Lower leg skin (tissue), 4 donors: ENCODE data around the gene TBC1D10B. TPM values are rescaled to one million over a fixed set of nuclear protein-coding genes. Genes with fewer than 3 reads are reported as not detected.

Source experiments
- DNase-seq, 2 donors: peaks; one replicate each; pipeline ENCODE4 v3.0.0-alpha.2; 2019; ENCODE audit warnings: low spot score in 2 of 2
- H3K4me3 ChIP-seq: fragments of 200-600 bp; sonication (generic); 2 replicates; pipeline ENCODE4 v1.5.1; 2017; ENCODE audit warnings: mild to moderate bottlenecking, low read depth; ENCODE audit not compliant: poor library complexity, severe bottlenecking
- POLR2A ChIP-seq, 2 donors: fragments of 450-650 bp; IDR thresholded peaks; one replicate each; pipeline ENCODE4 v1.6.1; 2016 to 2017; ENCODE audit warnings: antibody characterized with exemption in 2 of 2, mild to moderate bottlenecking in 1 of 2, moderate library complexity in 1 of 2
- WGBS, 2 donors: methylation state at CpG; one replicate each; pipeline ENCODE4 v1.1.5; 2018; 5-methylcytosine and 5-hydroxymethylcytosine counted together
- intact Hi-C: fragments of 100-400 bp; cut with DNase I; formaldehyde crosslinking; loops from one replicate; pipeline ENCODE4 v1.15.0; 2023; ENCODE audit warnings: low total_unique reads
- total RNA-seq, 4 donors: library from RNA; depleted of rRNA; stranded (reverse); fragments of >200 nt; gene quantifications; one replicate each; pipeline ENCODE4 v1.1.0, GENCODE V29; 2016
- TF ChIP-seq, protein P1 (sequence below), 3 donors: fragments of 450-650 bp; IDR thresholded peaks; one replicate each; pipeline ENCODE4 v1.5.1; 2016; ENCODE audit warnings: antibody characterized with exemption in 3 of 3, mild to moderate bottlenecking in 3 of 3, moderate library complexity in 2 of 3

The TBC1D10B gene
- total RNA-seq, 4 donors from 2014 or later: 33.2 to 51.8 (median 41.9) TPM

GRCh38 chr16:30354423-30355143 is 15.7 kb downstream of the TBC1D10B start:
- DNase-seq: no peak
- WGBS, 2 donors: 1 to 2% methylated on average over 29 of the region's 36 CpGs
- intact Hi-C loops: no loop called here
- H3K4me3 ChIP-seq: peak overlapping the region; percentile 71
- TF ChIP-seq POLR2A (IDR thresholded peaks at IDR 0.05): no peak
- TF ChIP-seq, protein P1, sequence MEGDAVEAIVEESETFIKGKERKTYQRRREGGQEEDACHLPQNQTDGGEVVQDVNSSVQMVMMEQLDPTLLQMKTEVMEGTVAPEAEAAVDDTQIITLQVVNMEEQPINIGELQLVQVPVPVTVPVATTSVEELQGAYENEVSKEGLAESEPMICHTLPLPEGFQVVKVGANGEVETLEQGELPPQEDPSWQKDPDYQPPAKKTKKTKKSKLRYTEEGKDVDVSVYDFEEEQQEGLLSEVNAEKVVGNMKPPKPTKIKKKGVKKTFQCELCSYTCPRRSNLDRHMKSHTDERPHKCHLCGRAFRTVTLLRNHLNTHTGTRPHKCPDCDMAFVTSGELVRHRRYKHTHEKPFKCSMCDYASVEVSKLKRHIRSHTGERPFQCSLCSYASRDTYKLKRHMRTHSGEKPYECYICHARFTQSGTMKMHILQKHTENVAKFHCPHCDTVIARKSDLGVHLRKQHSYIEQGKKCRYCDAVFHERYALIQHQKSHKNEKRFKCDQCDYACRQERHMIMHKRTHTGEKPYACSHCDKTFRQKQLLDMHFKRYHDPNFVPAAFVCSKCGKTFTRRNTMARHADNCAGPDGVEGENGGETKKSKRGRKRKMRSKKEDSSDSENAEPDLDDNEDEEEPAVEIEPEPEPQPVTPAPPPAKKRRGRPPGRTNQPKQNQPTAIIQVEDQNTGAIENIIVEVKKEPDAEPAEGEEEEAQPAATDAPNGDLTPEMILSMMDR (IDR thresholded peaks at IDR 0.05): no peak

DNA sequence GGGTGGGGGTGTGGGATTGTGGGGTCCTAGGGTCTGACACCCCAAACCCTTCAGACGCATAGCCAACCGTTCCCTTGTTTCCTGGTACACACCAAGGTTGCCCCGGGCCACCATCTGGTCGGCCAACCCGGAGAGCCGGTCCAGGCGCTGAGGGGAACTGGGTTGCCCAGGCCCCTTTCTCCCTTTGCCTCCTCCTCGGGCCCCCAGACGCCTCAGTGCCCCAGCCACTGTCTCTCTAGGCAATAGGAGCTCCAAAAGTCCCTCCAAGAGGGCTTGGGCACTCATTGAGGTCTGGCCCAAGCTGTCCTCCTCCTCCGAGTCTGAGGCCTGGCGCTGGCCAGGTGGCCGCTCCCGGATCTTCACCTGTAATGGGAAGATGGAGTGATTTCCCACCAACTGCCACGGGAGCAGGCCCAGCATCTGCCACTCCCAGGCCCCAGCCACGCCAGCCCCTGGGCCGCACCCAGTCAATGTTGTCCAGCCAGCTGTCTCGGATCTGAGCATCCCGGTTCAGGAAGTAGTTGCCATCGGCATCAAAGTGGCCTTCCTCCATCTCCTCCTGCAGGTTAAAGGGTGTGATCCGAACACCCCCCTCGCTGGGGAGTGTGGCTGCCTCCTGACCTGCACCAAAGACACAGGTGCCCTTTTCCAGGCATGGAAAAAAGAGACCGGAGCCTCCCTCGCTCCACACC is 16.7 kb downstream of the TBC1D10B start:
- WGBS, 2 donors: 86 to 89% methylated on average over 17 to 23 of the region's 23 CpGs
- no peak for DNase-seq
- no peak overlapping the region for H3K4me3 ChIP-seq
- TF ChIP-seq, protein P1 (IDR thresholded peaks at IDR 0.05): no peak
- TF ChIP-seq POLR2A (IDR thresholded peaks at IDR 0.05): no peak
- intact Hi-C loops: no loop called here

DNA sequence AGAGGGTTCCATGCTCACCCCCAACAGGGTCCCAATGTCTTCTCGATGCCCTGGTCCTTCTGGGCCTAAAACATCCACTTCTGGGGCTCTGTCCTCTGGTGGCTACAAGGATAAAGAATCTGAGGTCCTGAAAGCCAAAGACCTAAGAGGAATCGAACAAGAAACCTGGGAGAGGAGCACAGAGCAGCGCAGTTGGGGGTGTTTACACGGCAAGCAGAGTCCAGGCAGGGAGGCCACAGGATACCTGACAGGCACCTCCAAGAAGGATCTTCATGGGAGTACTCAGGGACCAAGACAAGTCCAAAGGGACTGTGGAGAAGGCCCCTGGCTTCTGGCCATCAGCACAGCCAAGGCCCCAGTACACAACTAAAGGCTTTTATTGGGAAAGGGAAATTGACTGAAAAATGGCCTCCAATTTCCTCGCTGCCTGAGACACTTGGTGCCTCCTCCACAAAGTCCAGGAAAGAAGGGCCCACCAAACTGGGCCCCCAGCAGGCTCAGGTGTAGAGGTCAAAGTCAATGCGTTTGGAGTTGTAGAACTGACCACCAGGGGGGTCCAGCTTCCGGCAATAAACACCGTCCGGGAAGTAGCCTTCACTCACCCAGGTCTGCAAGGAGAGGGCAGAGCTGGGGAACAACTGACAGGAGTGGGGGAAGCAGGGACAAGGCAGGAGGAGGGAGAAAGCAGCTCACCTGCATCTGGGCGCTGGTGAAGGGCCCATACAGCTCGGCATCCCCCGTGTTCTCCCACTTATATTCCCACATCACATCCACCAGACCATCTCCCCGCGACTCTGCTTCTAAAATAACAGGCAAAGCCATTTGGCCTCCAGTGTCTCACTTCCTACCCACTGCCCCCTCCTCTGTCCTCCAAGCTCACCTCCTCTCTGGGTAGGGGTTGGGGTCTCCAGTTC is 17.5 kb downstream of the TBC1D10B start:
- H3K4me3 ChIP-seq: no peak overlapping the region
- intact Hi-C loops: no loop called here
- TF ChIP-seq POLR2A (IDR thresholded peaks at IDR 0.05): no peak
- TF ChIP-seq, protein P1 (IDR thresholded peaks at IDR 0.05): no peak
- 85 to 87% methylated on average over 14 of the region's 14 CpGs for WGBS, 2 donors
- no peak for DNase-seq

DNA sequence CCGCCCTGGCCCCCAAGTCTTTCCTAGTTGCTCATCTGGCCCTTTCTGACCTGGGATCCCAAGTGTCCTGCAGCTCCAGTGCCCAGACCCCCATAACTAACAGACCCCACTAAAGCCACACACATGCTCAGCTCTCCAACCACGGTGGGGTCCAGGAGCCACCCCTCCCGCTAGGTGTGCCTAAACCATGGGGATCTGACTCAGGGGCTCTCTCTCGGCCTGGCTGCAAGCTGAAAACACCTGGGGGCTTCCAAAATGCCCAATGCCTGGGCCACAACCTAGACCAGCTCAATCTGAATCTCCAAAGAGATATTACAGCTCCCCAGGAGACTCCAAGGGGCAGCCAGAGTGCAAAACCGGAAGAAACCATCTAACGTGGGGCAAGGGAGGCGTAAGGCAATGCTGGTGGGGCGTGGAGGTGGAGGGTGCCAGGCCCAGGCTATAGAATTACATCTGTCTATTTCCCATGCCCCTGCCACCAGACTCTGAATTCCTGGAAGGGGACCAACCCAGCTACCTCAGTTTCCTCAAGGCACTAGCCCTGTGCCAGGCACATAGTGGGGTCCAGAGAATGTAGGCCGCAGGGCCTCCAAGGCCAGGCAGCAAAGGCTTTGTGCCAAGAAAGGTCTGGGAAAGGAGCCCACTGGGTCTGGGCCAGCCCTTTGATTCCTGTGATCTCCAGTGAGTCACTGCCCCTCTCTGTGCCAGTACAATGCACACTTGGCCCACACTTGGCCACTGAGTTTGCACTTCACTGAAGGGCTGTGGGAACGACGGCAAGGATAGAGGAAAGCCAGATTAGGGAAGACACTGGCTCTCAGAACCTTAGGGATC is 18.5 kb downstream of the TBC1D10B start:
- no peak overlapping the region for H3K4me3 ChIP-seq
- no peak for DNase-seq
- TF ChIP-seq, protein P1 (IDR thresholded peaks at IDR 0.05): no peak
- no peak for TF ChIP-seq POLR2A (IDR thresholded peaks at IDR 0.05)
- intact Hi-C loops: no loop called here
- WGBS, 2 donors: 61% methylated on average over 11 of the region's 11 CpGs

DNA sequence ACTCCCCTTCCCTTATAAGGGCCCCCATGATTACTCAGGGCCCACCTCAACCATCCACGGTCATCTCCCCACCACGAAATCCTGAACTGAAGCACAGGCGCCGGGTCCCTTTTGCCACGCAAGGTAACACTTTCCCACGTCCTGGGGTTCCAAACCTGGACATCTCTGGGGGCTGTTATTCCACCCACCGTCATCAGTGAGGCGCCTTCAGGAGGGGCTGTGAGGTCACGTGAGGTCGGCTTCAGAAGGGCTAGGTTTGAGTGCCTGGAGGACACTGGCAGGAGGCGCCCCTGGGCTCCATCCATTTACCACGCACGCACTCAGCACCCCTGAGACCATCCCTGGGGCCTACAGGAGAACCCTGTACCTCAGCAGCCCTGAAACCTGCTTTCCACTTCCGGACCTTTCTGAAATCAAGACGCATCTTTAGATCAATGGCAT is 19.3 kb downstream of the TBC1D10B start:
- H3K4me3 ChIP-seq: no peak overlapping the region
- 91 to 92% methylated on average over 15 of the region's 15 CpGs for WGBS, 2 donors
- TF ChIP-seq, protein P1 (IDR thresholded peaks at IDR 0.05): no peak
- TF ChIP-seq POLR2A (IDR thresholded peaks at IDR 0.05): no peak
- no peak for DNase-seq
- intact Hi-C loops: no loop called here
